Loucy (cell line): ENCODE results near the gene CTIF.

Experiments used
- CTCF ChIP-seq: fragments of 200-600 bp; sonication (generic); conservative IDR thresholded peaks from 2 replicates; pipeline ENCODE4 v1.5.1; 2014; ENCODE audit warnings: mild to moderate bottlenecking, antibody characterized with exemption, low read length
- EZH2phosphoT487 ChIP-seq: fragments of 200-600 bp; IDR thresholded peaks from 2 replicates; pipeline ENCODE4 v1.6.1; 2018; ENCODE audit warnings: antibody characterized with exemption, mild to moderate bottlenecking, moderate library complexity, borderline replicate concordance

- TF ChIP-seq CTCF: no peak
- no peak for TF ChIP-seq EZH2phosphoT487
These were observed 186.1 kb downstream of the CTIF start for GRCh38 chr18:48724939-48725338.
